OCI-LY1 (cell line): ENCODE measurements around the gene LOXL3.

Experiments used
- H2AFZ ChIP-seq: fragments of 200-600 bp; sonication (generic), shearing (Covaris generic); 2 replicates; pipeline ENCODE4 v1.6.0; 2014; ENCODE audit warnings: antibody characterized with exemption, mild to moderate bottlenecking, low read length
- H3F3A ChIP-seq: fragments of 200-600 bp; sonication (generic), shearing (Covaris generic); 2 replicates; pipeline ENCODE4 v1.6.0; 2014; ENCODE audit warnings: mild to moderate bottlenecking, antibody characterized with exemption, low read length, moderate library complexity; ENCODE audit not compliant: insufficient read depth
- H3K27ac ChIP-seq: fragments of 200-600 bp; sonication (generic); 2 replicates; pipeline ENCODE4 v1.5.1; 2014; ENCODE audit warnings: low read length, mixed run types, mild to moderate bottlenecking, low read depth; ENCODE audit not compliant: poor library complexity, severe bottlenecking
- H3K27me3 ChIP-seq: fragments of 200-600 bp; sonication (generic); 2 replicates; pipeline ENCODE4 v1.6.0; 2014; ENCODE audit warnings: antibody characterized with exemption, mild to moderate bottlenecking, low read length, moderate library complexity; ENCODE audit not compliant: insufficient read depth
- H3K36me3 ChIP-seq: fragments of 200-600 bp; sonication (generic); 2 replicates; pipeline ENCODE4 v1.6.1; 2014; ENCODE audit warnings: mild to moderate bottlenecking, antibody characterized with exemption, low read length, moderate library complexity, mixed read lengths; ENCODE audit not compliant: insufficient read depth
- H3K4me1 ChIP-seq: fragments of 200-600 bp; sonication (generic); 2 replicates; pipeline ENCODE4 v1.5.1; 2014; ENCODE audit warnings: mild to moderate bottlenecking, low read length, moderate library complexity; ENCODE audit not compliant: insufficient read depth, severe bottlenecking
- H3K4me2 ChIP-seq: fragments of 200-600 bp; sonication (generic), shearing (Covaris generic); 2 replicates; pipeline ENCODE4 v1.6.1; 2014; ENCODE audit warnings: low read length
- H3K4me3 ChIP-seq: fragments of 200-600 bp; sonication (generic); 2 replicates; pipeline ENCODE4 v1.5.1; 2014; ENCODE audit warnings: low read length, low read depth, mild to moderate bottlenecking, mixed read lengths; ENCODE audit not compliant: poor library complexity, severe bottlenecking
- H3K79me2 ChIP-seq: fragments of 200-600 bp; shearing (Covaris generic); 2 replicates; pipeline ENCODE4 v1.6.1; 2016; ENCODE audit warnings: mixed run types, low read length, mixed read lengths; ENCODE audit not compliant: insufficient read depth
- H3K9ac ChIP-seq: fragments of 200-600 bp; sonication (generic), shearing (Covaris generic); 2 replicates; pipeline ENCODE4 v1.6.1; 2014; ENCODE audit warnings: mild to moderate bottlenecking, low read length, mixed read lengths
- H3K9me2 ChIP-seq: fragments of 200-600 bp; sonication (generic), shearing (Covaris generic); 2 replicates; pipeline ENCODE4 v1.6.1; 2014; ENCODE audit warnings: low read depth, mild to moderate bottlenecking, low read length, mixed read lengths
- H3K9me3 ChIP-seq: fragments of 200-600 bp; shearing (Covaris generic); 2 replicates; pipeline ENCODE4 v1.6.1; 2014; ENCODE audit warnings: low read length, mixed read lengths
- H4K20me1 ChIP-seq: fragments of 200-600 bp; sonication (generic), shearing (Covaris generic); 2 replicates; pipeline ENCODE4 v1.6.0; 2016; ENCODE audit warnings: mild to moderate bottlenecking, low read length; ENCODE audit not compliant: insufficient read depth
- CTCF ChIP-seq: fragments of 200-600 bp; sonication (generic), shearing (Covaris generic); IDR thresholded peaks from 2 replicates; pipeline ENCODE4 v1.5.1; 2017; ENCODE audit warnings: mild to moderate bottlenecking, antibody characterized with exemption, low read length, moderate library complexity, mixed read lengths
- EZH2 ChIP-seq: fragments of 200-600 bp; sonication (generic), shearing (Covaris generic); IDR thresholded peaks from 2 replicates; pipeline ENCODE4 v1.8.0; 2017; ENCODE audit warnings: borderline replicate concordance, mixed run types, mild to moderate bottlenecking, antibody characterized with exemption, low read length, moderate library complexity, mixed read lengths

The LOXL3 gene

GRCh38 chr2:74540291-74540690, 13.5 kb downstream of the LOXL3 start:
- H3K36me3 ChIP-seq: no peaks in the 10 kb centered on the region
- H2AFZ ChIP-seq: no peak overlapping the region
- H3K4me2 ChIP-seq: no peak overlapping the region
- H3K4me1 ChIP-seq: peaks cover 5% of the 10 kb centered on the region
- no peaks in the 10 kb centered on the region for H3K79me2 ChIP-seq
- H3K27ac ChIP-seq: no peak overlapping the region
- H4K20me1 ChIP-seq: no peaks in the 10 kb centered on the region
- no peak for TF ChIP-seq EZH2
- no peak for TF ChIP-seq CTCF
- no peaks in the 10 kb centered on the region for H3K9me2 ChIP-seq
- no peaks in the 10 kb centered on the region for H3F3A ChIP-seq
- H3K9me3 ChIP-seq: no peaks in the 10 kb centered on the region
- H3K4me3 ChIP-seq: no peak overlapping the region
- H3K9ac ChIP-seq: no peak overlapping the region
- no peaks in the 10 kb centered on the region for H3K27me3 ChIP-seq

GRCh38 chr2:74538881-74539339, 14.8 kb downstream of the LOXL3 start:
- H2AFZ ChIP-seq: no peak overlapping the region
- H3K79me2 ChIP-seq: no peaks in the 10 kb centered on the region
- H3K9me2 ChIP-seq: no peaks in the 10 kb centered on the region
- H3K4me2 ChIP-seq: no peak overlapping the region
- no peak for TF ChIP-seq EZH2
- TF ChIP-seq CTCF: no peak
- no peak overlapping the region for H3K27ac ChIP-seq
- no peaks in the 10 kb centered on the region for H3K27me3 ChIP-seq
- H3K9ac ChIP-seq: no peak overlapping the region
- no peaks in the 10 kb centered on the region for H3K9me3 ChIP-seq
- no peaks in the 10 kb centered on the region for H3K36me3 ChIP-seq
- H3F3A ChIP-seq: no peaks in the 10 kb centered on the region
- H3K4me1 ChIP-seq: peaks cover 5% of the 10 kb centered on the region
- no peak overlapping the region for H3K4me3 ChIP-seq
- H4K20me1 ChIP-seq: no peaks in the 10 kb centered on the region

GRCh38 chr2:74537140-74537539, 16.6 kb downstream of the LOXL3 start:
- Histone ChIP-seq H3K9ac (no peak overlapping the region), H3K79me2 (no peaks in the 10 kb centered on the region), H3K27ac (no peak overlapping the region), H3K4me3 (no peak overlapping the region), H3K36me3 (peaks cover 14% of the 10 kb centered on the region), H4K20me1 (no peaks in the 10 kb centered on the region), H3F3A (no peaks in the 10 kb centered on the region), H3K4me1 (peaks cover 5% of the 10 kb centered on the region), H3K4me2 (no peak overlapping the region), H3K9me2 (no peaks in the 10 kb centered on the region), H3K9me3 (no peaks in the 10 kb centered on the region), H2AFZ (no peak overlapping the region), H3K27me3 (no peaks in the 10 kb centered on the region)
- no peak for TF ChIP-seq CTCF
- no peak for TF ChIP-seq EZH2
